HepG2 (cell line): ENCODE measurements around the gene MTA1.

Experiments
- CREB1 ChIP-seq, 2 experiments: fragments of 450-650 bp in 1 of 2; IDR thresholded peaks; 2 replicates each; pipeline ENCODE4 v1.6.1; 2016 to 2017; ENCODE audit warnings: control low read depth in 1 of 2, mild to moderate bottlenecking in 1 of 2, missing compliant biosample characterization in 1 of 2, missing genetic modification characterization in 1 of 2
- DNMT1 ChIP-seq: sonication (generic); formaldehyde crosslinking; IDR thresholded peaks from 2 replicates; pipeline ENCODE4 v1.5.1; 2020; ENCODE audit warnings: mild to moderate bottlenecking, missing genetic modification reagents
- HNRNPH1 ChIP-seq: fragments of 200-400 bp; formaldehyde crosslinking; optimal IDR thresholded peaks from 2 replicates; pipeline ENCODE3; 2017; ENCODE audit warnings: mild to moderate bottlenecking, low read depth, low read length
- HNRNPLL ChIP-seq: fragments of 200-400 bp; formaldehyde crosslinking; IDR thresholded peaks from 2 replicates; pipeline ENCODE4 v1.6.1; 2017; ENCODE audit warnings: mild to moderate bottlenecking, low read depth, low read length; ENCODE audit not compliant: poor library complexity, severe bottlenecking
- IRF2 ChIP-seq: IDR thresholded peaks from 2 replicates; pipeline ENCODE4 v1.6.1; 2018; ENCODE audit warnings: missing genetic modification reagents, missing compliant biosample characterization
- JUN ChIP-seq: sonication (generic); formaldehyde crosslinking; IDR thresholded peaks from 2 replicates; pipeline ENCODE4 v1.4.0; 2020; ENCODE audit warnings: mild to moderate bottlenecking, missing genetic modification reagents
- MZF1 ChIP-seq: sonication (generic); formaldehyde crosslinking; IDR thresholded peaks from 2 replicates; pipeline ENCODE4 v1.8.1; 2023; ENCODE audit warnings: mild to moderate bottlenecking, missing genetic modification reagents, borderline replicate concordance
- TARDBP ChIP-seq: sonication (generic); formaldehyde crosslinking; IDR thresholded peaks from 2 replicates; pipeline ENCODE4 v1.8.0; 2022; ENCODE audit warnings: mild to moderate bottlenecking, missing genetic modification reagents
- ZBTB26 ChIP-seq: IDR thresholded peaks from 2 replicates; pipeline ENCODE4 v1.6.1; 2016; ENCODE audit warnings: missing compliant biosample characterization, missing genetic modification reagents, borderline replicate concordance
- ZFP41 ChIP-seq: sonication (generic); formaldehyde crosslinking; IDR thresholded peaks from 2 replicates; pipeline ENCODE4 v1.4.0; 2020; ENCODE audit warnings: mild to moderate bottlenecking, missing genetic modification reagents, borderline replicate concordance
- ZNF660 ChIP-seq: sonication (generic); formaldehyde crosslinking; IDR thresholded peaks from 2 replicates; pipeline ENCODE4 v1.5.1; 2020; ENCODE audit warnings: mild to moderate bottlenecking, low read depth, missing genetic modification reagents, borderline replicate concordance
- ZNF670 ChIP-seq: sonication (generic); formaldehyde crosslinking; IDR thresholded peaks from 2 replicates; pipeline ENCODE4 v1.8.0; 2022; ENCODE audit warnings: mild to moderate bottlenecking, missing genetic modification reagents, borderline replicate concordance
- ZNF749 ChIP-seq: sonication (generic); formaldehyde crosslinking; IDR thresholded peaks from 2 replicates; pipeline ENCODE4 v1.8.0; 2022; ENCODE audit warnings: mild to moderate bottlenecking, missing genetic modification reagents, moderate library complexity, borderline replicate concordance
- TF ChIP-seq, protein P1 (sequence below): sonication (generic); formaldehyde crosslinking; IDR thresholded peaks from 2 replicates; pipeline ENCODE4 v1.4.0; 2020; ENCODE audit warnings: missing genetic modification reagents, borderline replicate concordance

- TF ChIP-seq, protein P1, sequence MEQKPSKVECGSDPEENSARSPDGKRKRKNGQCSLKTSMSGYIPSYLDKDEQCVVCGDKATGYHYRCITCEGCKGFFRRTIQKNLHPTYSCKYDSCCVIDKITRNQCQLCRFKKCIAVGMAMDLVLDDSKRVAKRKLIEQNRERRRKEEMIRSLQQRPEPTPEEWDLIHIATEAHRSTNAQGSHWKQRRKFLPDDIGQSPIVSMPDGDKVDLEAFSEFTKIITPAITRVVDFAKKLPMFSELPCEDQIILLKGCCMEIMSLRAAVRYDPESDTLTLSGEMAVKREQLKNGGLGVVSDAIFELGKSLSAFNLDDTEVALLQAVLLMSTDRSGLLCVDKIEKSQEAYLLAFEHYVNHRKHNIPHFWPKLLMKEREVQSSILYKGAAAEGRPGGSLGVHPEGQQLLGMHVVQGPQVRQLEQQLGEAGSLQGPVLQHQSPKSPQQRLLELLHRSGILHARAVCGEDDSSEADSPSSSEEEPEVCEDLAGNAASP (CRISPR knock-in tag) = no peak
- TF ChIP-seq HNRNPH1 (no peak), ZFP41 (CRISPR knock-in tag) (no peak), JUN (no peak), DNMT1 (CRISPR knock-in tag) (no peak), TARDBP (CRISPR knock-in tag) (no peak), HNRNPLL (no peak), MZF1 (no peak), ZBTB26 (no peak), ZNF660 (CRISPR knock-in tag) (no peak), IRF2 (CRISPR knock-in tag) (no peak), ZNF670 (no peak), CREB1 (IDR thresholded peaks at IDR 0.05) (no peak), CREB1 (CRISPR knock-in tag; IDR thresholded peaks at IDR 0.05) (no peak), ZNF749 (CRISPR knock-in tag) (no peak)
Observed at GRCh38 chr14:105391541-105391940, 28.1 kb upstream of the MTA1 start.
